GM18858 (cell line): ENCODE data around the gene HOXA3.

Experiments
- ATAC-seq: cut with Tn5 transposase; IDR thresholded peaks from one replicate; pipeline ENCODE4 v1.9.1; 2021; ENCODE audit not compliant: unreplicated experiment

HOXA3 gene

GRCh38 chr7:27157702-27158431 lies 5.5 kb upstream of the HOXA3 start:
- no peak for ATAC-seq

- no peak for ATAC-seq
These were observed 4.7 kb upstream of the HOXA3 start for GRCh38 chr7:27156916-27157701.

GRCh38 chr7:27156508-27156898 lies 4.1 kb upstream of the HOXA3 start, which contains the start of gene HOXA7:
TSS of gene HOXA7 (minus strand) at chr7:27156675. CDS start at chr7:27156545, 130 bp downstream.
- ATAC-seq: no peak

DNA sequence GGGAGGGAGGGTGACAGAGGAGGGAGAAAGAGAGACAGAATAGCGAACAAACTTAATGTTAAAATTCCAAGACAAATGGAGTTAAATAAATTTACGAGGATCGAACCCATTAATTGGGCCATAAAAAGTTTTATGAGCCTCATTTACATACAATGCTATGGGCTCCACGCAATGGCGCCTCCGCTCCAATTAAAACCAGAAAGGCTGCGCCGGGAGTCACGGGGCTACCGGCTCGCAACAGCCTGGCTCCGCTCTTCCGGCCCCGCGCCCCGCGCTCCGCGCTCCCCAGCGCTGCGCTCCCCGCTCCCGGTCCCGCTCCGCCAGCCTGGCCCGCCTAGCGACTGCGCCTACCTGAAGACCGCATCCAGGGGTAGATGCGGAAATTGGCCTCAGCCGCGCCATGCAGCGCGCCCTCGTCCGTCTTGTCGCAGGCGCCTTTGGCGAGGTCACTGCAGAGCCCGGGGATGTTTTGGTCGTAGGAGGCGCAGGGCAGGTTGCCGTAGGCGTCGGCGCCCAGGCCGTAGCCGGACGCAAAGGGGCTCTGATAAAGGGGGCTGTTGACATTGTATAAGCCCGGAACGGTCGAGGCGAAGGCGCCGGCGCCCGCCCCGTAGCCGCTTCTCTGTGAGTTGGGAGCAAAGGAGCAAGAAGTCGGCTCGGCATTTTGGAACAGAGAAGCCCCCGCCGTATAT lies 3.6 kb upstream of the HOXA3 start:
- ATAC-seq: no peak

DNA sequence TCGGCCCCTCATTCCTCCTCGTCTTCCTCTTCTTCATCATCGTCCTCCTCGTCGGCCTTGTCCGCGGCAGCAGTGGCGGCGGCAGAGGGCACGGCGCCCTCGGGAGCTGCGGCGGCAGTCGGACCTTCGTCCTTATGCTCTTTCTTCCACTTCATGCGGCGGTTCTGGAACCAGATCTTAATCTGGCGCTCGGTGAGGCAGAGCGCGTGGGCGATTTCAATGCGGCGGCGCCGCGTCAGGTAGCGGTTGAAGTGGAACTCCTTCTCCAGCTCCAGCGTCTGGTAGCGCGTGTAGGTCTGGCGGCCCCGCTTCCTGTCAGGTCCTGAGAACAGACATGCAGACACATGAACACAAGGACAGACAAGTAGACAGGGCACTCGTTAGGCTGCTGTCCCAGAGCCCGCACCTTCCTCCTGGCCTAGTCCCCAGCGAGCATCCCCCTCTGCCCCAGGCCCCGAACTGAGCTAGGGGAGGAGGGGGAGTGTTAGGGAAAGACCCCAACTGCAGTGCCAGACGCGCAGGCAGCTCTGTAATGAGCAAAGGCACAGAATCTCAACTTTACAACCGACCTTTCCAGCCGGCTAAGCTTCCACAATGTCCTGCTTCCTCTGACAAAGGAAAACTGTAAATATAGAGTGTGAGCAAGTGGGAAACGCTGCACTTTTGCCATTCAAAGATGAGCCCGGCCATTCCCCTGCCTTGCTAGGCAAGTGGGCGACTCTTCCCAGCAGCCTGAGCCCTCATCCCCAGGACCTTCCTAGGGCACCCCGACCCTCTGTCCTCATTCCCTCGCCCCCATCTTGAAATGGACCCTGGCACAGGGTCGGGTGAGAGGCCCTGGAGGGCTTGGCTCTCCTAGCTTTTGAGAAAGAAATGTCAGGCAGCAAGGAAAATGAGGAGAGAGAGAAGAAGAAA lies 2.8 kb upstream of the HOXA3 start:
- no peak for ATAC-seq

DNA sequence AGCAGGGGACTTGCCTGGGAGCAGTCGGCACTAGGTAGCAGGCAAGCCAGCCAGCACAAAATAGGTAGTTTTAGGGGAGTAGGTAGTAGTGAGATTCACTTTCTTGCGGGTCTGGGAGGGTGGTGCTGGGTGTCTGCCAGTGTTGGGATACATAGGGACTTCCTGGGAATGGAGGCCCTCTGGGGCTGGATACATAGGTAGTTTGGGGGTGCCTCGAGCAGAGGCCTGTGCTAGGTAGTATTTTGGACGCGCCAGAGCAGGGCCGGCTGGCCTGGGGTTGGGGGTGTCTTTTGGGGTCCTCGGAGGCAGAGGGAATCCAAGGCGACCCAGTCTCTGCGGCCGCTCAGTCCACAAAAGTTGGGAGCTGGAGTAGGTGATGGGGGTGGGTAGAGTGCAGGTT lies 2.0 kb upstream of the HOXA3 start:
- no peak for ATAC-seq

GRCh38 chr7:27153526-27153925 lies 1.1 kb upstream of the HOXA3 start:
- ATAC-seq: no peak

DNA sequence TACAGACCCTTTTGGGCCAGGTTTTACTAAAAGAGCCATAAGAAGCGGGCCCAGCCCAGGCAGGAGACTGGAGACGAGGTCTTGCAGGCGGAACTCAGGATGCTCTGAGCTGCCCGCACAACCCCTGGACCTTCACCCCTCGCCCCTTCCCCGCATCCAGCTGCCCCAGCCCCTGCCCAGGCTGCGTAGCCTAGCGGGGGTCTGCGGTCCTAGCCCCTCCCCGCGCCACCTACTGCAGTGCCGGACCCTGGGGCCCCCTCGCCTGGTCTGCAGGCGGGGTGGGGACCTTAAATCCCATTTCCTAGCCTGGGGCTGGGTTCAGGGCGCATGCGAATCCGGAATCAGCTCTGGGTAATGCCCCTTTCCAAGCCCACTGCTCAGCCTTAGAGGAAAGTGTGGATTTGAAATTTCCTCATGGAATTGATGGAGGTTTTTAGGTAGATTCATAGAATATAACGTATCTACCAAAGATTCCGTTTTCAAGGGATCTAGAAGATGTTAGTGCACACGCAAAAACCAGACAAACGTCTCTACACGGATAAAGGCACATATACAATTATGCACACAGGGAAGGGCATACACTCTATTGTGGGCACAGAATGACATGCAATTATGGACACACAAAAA lies 546 bp upstream of the HOXA3 start:
- no peak for ATAC-seq

DNA sequence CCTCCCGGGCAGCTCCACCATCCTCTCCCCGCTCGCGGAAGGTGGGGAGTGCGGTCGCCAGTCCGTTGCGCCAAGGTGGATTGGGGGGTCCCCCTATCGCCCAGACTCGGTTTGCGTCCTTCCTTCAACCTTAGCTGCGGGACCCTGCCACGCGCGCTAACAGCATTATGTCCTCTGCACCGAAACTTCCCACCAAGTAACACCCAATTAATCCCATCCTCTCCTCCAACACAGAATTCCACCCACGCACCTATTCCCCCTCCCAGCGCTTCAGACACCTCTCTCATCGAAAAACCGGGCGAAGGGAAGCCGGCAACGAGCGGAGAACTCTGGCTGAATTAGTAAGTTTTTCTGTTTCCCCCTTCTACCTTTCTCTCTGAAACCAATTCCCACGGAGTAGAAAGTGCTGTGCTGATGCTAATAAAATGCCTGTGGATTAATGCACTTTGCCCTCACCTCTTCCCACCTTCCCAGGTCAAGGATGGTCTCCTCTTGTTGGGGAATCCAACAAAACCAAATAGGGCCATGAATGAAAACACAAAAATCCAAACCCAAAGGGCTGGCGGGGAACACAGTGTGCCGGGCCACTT lies 947 bp downstream of the HOXA3 start:
- no peak for ATAC-seq

GRCh38 chr7:27150568-27151340 lies 1.6 kb downstream of the HOXA3 start:
- ATAC-seq: no peak

GRCh38 chr7:27149842-27150567 lies 2.4 kb downstream of the HOXA3 start:
- no peak for ATAC-seq

- ATAC-seq: no peak
These were observed 3.4 kb downstream of the HOXA3 start for GRCh38 chr7:27148756-27149641.

- ATAC-seq: no peak
These were observed 4.2 kb downstream of the HOXA3 start for GRCh38 chr7:27148031-27148755.

GRCh38 chr7:27147199-27148030 lies 5.0 kb downstream of the HOXA3 start, which contains the start of gene HOXA6:
TSS of gene HOXA6 (minus strand) at chr7:27147774. CDS start at chr7:27147749, 25 bp downstream.
- ATAC-seq: no peak

GRCh38 chr7:27146491-27147198 lies 5.7 kb downstream of the HOXA3 start:
- ATAC-seq: no peak
